ENCODE measurements around the gene TMSB15B. TPM values are rescaled to one million over a fixed set of nuclear protein-coding genes. Genes with fewer than 3 reads are reported as not detected.

The TMSB15B gene
- 2.5 and 2.8 TPM in 2 replicates for total RNA-seq

DNA sequence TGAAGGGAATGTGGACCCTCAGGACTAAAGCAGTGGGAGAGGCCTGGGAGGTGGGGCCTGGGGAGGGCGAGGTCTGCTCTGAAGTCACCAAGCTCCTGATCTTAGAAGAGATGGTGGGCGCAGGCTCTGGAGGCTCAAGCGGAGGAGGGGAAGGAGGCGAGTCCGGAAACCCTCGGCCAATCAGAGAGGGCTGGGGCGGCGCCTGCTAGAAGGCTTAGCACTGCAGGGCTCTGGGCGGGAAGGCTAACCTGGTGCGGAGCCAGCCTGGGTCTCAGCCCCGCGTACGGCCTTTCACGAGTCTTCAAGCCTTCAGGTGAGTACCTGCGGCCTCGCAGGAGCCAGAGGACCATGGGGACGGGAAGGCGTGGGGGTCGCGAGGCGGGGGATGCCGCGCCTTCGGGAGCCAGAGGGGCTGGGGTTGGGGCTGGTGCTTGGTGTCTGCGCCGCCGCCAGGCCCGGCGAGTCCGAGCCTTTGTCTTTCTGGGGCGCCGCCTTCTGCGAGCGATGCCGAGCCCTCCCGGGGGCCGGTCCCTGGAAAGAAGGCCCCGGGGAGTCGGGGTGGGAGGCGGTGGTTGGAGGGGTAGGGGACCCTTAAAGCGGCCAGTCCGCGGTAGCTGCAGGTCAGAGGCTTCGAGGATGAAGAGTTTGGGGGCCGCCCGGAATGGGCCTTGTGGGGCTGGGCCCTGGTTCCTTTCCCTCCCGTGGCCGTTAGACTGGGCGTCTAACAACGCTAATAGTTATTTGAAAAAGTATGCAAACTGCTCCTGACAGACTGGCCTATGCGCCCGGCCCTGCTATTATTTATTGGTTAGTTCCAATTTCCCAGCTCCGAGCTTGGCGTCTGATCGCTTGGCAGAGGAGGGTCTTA is at the start of gene TMSB15B:
Gene TMSB15B, plus strand, starts transcription at position 217 of the 868 bp plus-strand sequence.

DNA sequence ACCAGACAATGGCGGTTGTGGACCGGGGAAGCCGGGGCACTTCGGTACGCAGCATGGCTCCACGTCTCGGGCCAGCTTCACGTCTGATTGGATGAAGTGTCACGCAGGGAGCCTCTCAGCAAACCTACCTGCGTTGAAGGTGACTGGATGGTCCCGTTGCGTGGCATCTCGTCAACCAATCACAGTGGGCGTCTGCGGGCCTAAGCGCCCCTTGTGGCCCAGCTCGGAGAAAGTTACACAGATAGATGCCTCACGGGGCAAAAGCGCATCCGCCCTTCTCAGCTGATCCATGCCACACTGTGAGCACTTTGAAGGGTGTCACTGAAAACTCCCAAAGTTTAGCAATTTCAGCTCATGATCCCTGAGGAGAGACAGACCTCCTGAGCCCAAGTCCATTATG is 51.2 kb downstream of the TMSB15B start, which contains the start of gene H2BW1:
Gene H2BW1, minus strand, starts transcription at position 103 of the 400 bp plus-strand sequence. CDS start 132 bp downstream, outside the sequence.

Other genes starting within 250 kb of the TMSB15B start
- under 0.01 and 0.28 TPM in 2 replicates for gene PLP1, start 185.8 kb upstream of the TMSB15B start, total RNA-seq
- gene RAB9B, start 130.4 kb upstream of the TMSB15B start, total RNA-seq: 0.96 and 2.0 TPM in 2 replicates
- not detected in 2 replicates for gene H2BW1, start 51.1 kb downstream of the TMSB15B start, total RNA-seq
- not detected in 2 replicates for gene H2BW2, start 77.3 kb downstream of the TMSB15B start, total RNA-seq
- gene TMSB15C, start 113.6 kb downstream of the TMSB15B start, total RNA-seq: 2.3 and 3.1 TPM in 2 replicates
- 0.19 and 3.1 TPM in 2 replicates for gene ZCCHC18, start 149.9 kb downstream of the TMSB15B start, total RNA-seq
- 5.8 and 9.0 TPM in 2 replicates for gene SLC25A53, start 194.4 kb downstream of the TMSB15B start, total RNA-seq
- 25.9 and 28.8 TPM in 2 replicates for gene FAM199X, start 203.8 kb downstream of the TMSB15B start, total RNA-seq

Data from regular cardiac myocyte (primary cell).